HG03342 (cell line): ENCODE measurements around the gene SCN2B.
"Not testable (repeated sequence)": the region's sequence is repeated elsewhere in the genome, so short reads cannot be mapped to it uniquely, and the experiment has no call there.

Experiments
- ATAC-seq: cut with Tn5 transposase; IDR thresholded peaks from one replicate; pipeline ENCODE4 v1.9.1; 2021; ENCODE audit warnings: mild to moderate bottlenecking, moderate library complexity; ENCODE audit not compliant: unreplicated experiment

Gene SCN2B

DNA sequence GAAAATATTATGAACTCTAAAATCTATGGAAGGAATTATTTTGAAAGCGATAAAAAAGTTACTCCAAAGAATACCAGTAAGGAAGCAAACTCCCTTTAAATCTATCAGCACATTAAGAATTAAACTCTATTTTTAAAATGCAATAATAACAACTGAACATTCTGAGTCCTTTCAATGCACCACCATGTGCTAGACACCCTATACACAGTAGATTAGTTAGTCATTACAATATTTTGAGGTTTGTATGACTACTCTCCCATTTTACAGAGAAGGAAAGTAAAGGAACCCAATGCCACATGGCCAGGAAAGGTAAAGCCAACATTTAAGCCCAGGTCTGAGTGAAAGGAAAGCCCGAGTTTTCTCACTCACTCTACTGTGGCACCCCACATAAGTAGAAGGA lies 30.6 kb upstream of the SCN2B start:
- no peak for ATAC-seq

DNA sequence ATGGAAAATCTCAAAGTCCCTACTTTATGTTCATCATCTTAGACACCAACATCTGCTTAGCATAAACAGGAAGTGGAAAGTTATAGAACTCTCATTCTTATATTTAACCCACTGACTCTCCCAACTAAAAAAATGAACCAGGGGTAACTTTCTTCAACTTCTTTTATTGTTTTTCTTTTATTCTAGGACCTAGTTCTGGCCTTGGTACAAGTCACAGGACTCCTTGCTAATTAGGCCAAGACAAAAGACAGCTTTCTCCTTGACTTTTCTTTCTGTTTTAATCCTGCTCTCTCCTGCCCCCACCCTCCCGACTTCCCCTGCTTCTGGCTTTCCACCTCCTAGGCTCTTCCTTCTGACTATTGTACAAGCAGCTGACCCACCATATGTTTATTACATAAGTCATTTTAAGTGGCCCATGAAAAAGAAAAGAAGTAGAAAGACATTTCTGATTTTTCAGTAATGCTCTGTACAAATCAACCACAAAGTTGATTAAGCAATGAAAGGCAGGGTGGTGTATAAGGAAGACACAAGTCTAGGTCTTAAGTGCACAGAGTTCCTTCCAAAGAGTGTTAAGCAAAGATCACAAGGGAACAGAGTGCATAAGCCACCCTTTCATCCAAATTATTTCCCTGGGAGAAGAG lies 30.1 kb upstream of the SCN2B start:
- no peak for ATAC-seq

DNA sequence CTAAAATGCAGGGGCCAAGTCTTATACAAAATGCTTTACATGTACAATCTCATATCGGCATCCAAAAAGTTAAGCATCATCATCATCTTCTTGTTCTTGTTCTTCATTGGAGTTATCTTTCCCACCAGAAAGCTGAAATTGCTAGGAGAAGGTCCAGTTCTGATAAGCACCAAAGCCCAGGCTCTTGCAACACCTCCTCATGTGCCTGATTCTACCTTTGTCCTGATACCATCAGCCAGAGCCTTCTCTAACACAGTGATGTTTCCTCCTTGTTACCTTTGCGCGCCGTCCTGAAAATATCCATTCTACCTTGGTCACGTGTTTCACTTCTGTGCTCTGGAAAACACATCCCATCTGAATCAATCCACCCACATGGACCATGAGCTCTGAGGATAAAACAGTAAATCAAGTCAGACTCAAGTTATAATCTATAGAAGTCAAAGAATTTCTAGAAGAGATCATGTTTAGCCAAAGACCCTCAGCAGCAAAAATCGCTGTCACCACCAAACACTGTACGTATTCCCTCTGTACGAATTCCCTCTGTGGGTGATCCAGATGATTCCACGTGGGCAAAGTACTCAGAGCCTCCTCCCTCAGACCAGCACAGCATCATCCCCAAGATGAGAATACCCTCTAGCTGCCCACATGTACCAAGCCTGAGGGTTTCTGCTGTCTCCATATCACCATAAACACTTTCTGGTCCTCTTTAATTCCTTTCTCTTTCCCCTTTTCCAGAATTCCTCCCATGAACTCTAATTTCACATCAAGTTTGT lies 29.4 kb upstream of the SCN2B start:
- no peak for ATAC-seq

DNA sequence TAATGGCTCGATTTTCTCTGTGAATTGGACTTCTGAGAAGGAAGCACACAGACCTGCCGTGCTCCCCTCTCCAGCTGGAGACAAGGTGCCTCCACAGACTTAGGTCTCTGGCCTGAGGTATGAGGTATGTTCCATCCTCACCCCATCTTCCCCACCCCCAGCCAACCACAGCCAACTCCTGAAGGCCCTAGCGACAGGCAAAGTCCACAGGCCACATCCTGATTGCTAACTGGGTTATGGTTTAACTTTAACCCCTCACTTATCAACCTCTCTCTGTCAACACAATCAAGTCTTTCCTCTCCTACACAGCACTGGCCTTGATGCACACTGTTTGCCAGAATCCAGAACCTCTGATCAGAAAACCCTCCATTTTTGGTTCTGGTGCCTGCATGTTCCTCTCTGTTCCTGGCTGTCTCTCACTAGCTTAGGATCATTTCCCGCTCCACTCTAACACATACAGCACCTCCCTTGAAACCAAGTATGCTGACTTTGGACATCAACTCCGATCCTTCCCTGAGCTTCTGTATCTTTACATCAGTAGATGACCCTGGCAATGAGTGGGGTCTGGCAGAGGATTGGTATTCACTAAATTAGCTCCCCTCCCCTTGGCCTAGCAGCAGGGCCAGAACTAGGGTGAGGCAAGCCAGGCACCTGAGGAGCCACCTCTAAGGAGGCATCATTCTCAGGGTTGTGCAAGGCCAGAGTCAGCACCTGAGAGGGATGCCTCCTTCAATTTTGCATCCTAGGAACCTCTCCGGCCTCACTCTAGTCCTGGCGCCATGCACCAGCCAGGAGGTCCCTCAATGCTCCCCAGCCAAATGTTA lies 26.4 kb upstream of the SCN2B start:
- no peak for ATAC-seq

DNA sequence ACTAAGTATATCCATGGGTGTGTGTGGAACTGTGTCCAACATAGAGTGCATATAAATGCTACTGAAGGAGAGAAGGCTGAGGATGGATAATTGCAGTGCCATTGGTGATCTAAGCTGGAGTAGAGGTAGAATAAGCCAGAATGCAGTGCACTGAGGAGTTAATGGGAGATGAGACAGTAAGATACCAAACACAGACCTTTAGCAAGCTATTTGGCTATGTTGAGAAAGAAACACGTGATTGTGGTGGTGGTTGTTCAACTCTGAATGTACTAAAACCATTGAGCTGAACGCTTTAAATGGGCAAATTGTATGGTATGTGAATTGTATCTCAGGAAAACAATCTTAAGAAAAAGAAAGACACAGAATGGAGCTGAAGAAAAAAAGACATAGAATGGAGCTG lies 25.5 kb upstream of the SCN2B start:
- ATAC-seq, result no peak

DNA sequence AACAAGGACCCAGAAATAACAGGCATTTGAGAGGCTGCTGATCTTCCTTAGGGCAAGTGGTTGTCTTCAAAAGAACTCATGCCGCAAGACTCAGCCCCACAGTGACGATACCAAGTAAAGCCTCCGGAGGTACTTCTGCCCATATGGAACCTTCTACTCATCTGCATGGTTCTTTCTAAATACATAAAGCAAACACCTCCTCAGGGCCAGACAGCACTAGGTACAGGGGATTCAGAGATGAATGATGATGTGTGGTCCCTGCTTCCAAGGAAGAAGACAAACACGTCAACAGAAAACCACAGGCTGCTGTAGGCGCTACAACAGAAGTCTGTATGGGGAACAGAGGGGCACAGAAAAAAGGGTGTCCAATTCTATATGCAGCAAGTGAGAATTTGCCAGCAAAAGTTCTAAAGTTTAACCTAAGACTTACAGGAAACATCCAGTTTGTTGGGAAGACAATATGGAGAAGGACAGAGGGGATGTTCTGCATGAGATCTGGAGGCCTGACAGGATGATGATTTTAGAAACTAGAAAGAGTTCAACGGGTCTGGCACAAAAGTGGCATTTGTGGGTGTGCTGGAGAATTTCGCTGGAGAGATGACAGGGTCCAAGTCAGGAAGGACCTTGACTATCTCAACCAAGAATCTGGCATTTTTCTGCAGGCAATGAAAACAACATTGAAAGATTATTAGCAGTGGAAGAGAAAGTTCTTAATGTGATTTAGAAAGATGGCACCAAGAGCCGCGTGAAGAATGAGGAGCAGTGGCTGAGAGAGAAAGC lies 24.7 kb upstream of the SCN2B start:
- ATAC-seq, result no peak

DNA sequence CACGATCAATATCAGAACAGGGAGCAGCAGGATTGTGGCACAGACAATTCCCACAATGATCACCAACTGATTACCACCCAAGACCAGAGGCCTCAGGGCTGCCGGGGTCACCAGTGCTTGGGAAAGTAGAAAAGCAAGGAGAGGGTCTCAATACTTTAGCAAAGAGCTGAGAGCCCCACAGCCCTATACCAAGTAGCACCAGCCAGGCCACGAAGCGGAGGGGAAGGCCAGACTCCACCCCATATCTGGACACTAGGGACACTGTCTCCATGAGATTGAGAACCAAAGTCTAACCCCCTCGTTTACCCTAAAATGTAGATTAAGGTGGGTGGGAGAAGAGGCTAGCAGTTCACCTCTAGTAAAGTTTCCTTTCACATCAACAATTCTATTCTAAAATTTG lies 24.1 kb upstream of the SCN2B start:
- no peak for ATAC-seq

DNA sequence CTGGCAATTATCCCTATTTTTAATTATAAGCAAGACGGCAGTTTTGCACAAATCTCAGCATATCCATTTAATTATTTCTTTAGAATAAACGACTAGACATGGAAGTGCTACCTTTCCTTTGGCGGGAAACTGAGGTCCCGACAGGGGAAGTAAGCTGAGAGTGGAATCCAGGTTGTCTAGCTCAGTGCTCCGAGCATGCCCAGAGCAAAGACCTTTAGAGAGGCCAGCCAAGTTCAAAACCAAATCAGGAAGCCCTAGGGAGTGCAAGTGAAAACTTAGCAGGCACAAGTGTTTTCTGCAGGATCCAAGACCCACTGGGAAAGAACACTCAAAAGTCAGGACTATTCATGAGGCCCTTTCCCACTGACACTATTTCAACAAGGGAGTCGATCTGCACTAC lies 22.7 kb upstream of the SCN2B start:
- no peak for ATAC-seq

DNA sequence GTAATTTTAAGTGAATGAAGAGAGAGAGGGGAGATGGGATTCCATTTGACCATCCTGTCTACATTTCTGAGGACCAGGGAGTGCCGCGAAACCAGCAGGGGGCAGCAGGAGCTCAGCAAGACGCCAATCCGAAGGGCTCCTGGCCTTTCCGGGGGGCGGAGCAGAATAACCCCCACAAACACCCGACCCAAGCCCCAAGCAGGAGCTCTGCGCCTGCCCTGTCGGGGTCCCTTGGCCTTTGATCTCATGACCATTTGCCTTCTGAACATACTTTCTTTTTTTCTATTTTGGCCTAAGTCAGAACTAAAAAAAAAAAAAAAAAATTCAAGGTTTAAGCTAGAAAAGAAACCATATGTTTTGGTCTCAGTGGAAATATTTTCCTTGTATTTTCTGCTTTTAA lies 21.9 kb upstream of the SCN2B start:
- no peak for ATAC-seq

DNA sequence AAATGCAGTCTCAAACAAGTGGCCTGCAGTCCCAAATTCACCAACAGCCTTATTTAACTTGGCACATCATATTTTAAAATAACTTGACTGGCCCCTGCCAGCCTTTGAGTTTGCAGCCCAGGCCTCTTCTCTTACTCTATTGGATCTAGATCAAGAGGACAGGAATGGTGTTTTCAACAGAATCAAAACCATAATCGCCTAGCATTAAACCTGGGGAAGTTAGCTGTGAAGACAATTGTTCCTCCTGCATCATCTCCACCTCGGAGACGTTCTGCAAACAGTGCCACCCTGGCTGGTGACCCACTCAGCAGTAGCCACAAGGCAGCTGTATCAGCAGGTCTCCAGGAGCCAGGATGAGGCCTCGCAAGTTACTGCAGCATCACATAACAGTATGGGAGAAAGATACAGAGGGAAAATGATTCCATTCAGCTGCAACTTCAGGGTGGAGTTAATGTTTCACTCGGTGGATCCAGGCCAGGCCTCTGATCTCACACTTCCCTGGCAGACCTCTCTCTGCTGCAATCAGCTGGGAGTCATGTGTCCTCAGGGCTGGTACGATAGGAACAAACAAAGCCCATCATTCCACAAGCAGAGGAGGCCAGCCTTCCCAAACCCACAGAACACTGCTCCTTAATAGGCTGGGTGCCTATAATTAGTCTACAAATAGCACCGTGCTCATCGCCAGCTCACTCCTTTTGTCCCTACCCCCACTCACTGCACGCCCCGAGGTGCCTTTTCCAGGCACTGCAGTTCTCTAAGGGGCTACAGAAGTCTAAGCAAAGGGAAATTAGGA lies 18.6 kb upstream of the SCN2B start:
- ATAC-seq, result no peak

DNA sequence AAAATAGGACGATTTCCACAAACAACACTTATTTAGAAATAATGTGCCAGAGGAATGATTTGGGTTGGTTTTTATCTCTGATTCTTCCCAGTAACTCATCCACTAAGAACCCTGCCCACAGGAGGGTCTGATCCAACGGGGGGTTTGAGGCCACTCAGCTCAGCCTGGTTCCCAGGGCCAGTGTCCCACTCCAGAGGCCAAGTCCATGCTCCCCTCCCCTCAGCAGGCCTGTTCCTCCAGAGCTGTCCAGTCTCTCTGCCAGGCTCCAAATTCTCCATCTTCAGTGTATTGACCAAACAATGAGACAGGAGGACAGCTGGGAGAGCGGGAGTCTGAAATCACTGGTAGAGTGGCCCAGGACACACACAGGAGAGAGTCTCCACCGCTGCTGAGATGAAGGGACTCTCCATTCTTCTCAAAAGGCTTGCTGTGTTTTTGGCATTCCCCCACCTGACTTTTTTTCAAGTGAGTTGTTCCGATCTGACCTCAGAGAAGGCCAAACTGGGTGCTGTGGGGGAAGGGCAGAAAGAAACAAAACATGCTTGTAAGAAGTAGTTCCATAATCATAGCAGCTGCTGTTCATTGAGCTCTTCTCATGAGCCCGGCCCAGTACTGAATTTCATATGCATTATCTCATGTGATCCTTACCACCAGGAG lies 17.6 kb upstream of the SCN2B start:
- no peak for ATAC-seq

DNA sequence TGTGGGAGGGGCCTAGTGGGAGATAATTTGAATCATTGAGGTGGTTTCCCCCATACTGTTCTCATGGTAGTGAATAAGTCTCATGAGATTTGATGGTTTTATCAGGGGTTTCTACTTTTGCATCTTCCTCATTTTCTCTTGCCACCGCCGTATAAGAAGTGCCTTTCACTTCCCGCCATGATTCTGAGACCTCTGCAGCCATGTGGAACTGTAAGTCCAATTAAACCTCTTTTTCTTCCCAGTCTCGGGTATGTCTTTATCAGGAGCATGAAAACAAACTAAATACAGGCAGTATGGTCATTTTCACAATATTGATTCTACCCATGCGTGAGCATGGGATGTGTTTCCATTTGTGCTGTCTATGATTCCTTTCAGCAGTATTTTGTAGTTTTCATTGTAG lies 16.4 kb upstream of the SCN2B start:
- ATAC-seq, result not testable (repeated sequence)

DNA sequence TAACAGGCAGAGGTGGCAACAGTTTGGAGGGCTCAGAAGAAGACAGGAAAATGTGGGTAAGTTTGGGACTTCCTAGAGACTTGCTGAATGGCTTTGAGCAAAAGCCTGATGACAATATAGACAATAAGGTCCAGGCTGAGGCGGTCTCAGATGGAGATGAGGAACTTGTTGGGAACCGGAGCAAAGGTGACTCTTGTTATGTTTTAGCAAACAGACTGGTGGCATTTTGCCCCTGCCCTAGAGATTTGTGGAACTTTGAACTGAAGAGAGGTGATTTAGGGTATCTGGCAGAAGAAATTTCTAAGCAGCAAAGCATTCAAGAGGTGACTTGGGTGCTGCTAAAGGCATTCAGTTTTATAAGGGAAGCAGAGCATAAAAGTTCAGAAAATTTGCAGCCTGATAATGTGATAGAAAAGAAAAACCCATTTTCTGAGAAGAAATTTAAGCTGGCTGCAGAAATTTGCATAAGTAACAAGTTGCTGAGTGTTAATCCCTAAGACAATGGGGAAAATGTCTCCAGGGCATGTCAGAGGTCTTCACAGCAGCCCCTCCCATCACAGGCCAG lies 14.6 kb upstream of the SCN2B start:
- ATAC-seq, result not testable (repeated sequence)

DNA sequence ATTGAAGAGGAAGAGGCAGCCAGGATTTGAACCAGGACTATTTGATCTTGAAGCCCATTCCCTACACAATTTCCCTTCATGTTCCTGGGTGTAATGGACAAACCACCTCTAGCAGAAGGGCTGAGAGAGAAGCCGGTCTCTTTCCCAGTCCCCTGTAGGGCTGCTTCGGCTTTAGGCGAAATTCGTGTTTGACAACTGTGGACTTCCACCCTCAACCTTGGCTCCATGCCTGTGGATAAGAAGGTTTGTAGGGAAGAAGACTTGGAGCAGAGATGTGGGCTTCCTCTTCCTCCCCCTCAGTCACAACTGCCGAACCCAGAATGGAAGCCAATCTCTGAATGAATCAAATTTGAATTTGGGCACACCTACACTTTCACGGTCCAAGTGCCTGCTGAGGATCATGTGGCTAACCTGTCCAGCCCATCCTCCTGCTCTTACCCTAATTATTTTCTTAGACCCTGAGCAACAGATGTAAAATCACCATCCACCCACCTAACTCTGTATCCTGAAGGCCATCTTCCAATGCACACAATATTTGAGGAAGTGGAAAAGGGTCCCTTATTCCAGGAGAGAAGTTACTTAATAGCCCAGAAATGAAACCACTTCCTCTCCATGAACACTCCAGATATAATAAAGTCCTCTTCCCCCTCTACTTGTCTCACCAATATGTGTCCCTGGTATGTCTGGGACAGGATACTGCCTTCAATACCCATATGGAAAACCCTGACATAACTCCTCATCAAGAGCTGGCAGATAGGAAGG lies 10.1 kb upstream of the SCN2B start:
- ATAC-seq, result no peak

DNA sequence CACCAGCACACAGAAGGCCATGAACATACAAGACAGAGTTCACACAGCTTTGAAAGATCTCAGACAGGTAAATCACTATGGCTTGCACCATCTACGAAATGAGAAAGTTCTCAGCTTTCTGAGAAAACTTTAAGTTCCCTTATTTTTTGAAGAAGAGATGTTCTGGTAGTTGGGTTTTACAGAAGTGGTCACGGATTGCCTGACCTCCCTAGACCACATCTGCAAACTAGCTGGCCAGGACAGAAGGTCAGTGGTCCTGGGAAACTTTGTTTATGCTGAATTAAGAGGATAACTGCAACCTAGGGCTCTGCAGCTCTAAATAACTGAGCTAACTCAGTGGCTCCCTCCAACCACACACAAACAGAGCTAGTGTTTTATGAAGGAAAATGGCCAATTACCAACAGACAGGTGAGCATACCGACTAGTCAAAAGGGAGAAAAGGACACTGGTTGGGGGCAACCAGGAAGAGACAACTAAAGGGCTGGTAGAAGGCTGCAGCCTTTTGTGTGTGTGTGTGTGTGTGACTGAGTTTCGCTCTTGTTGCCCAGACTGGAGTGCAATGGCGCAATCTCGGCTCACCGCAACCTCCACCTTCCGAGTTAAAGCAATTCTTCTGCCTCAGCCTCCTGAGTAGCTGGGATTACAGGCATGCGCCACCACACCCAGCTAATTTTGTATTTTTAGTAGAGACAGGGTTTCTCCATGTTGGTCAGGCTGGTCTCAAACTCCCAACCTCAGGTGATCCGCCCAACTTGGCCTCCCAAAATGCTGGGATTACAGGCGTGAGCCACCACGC lies 8.5 kb upstream of the SCN2B start:
- no peak for ATAC-seq

DNA sequence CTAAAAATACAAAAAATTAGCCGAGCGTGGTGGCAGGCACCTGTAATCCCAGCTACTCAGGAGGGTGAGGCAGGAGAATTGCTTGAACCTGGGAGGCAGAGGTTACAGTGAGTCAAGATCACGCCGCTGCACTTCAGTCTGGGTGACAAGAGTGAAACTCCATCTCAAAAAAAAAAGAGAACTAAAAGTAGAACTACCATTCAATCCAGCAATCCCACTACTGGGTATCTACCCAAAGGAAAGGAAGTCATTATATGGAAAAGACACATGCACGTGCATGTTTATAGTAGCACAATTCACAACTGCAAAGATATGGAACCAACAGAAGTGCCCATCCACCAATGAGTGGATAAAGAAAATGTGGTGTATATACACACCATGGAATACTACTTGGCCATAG lies 7.3 kb upstream of the SCN2B start:
- ATAC-seq, result not testable (repeated sequence)

DNA sequence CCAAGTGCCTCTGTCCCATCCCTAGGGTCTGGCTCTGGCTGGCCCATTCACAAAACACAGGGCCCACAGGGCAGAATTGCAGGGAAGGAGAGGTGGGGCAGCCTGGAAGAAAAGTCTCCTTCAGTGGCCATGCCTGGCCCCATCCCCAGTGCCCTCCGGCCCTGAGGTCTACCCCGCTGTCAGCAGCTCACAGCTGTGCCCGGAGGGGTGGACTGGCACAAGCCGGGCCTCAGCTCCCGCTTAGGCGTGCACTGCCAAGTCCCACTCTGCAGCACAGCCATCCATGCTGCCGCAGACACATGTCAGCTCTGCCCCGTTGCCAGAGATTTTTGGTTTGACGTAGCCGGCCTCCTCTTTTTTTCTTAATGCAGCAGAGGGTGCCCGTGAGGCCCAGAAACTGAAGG lies 3.9 kb upstream of the SCN2B start:
- no peak for ATAC-seq

DNA sequence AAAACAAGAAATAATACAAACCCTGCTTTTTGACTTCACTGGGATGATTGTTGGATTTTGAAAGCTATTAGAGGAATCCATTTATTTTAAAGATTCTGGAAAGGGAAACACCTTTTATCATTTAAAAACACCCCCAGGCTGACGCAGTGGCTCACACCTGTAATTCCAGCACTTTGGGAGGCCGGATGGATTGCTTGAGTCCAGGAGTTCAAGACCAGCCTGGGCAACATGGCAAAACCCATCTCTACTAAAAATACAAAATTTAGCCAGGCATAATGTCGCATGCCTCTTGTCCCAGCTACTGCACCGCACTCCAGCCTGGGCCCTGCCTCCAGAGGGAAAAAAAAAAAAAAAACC lies 317 bp upstream of the SCN2B start:
- no peak for ATAC-seq
